H1 (cell line): ENCODE measurements around the gene SND1.

Experiments
- CBX5 ChIP-seq: fragments of 300-800, 300-1000 bp; sonication (generic); IDR thresholded peaks from 2 replicates; pipeline ENCODE4 v1.7.1; 2016; ENCODE audit warnings: antibody characterized with exemption, low read length, low read depth
- CREB1 ChIP-seq: IDR thresholded peaks from 2 replicates; pipeline ENCODE4 v1.6.1; 2012; ENCODE audit warnings: inconsistent platforms
- CTCF ChIP-seq, 3 experiments: IDR thresholded peaks; 1 replicate in 2 of 3; 2 replicates in 1 of 3; pipeline versions ENCODE4 v1.5.1 to v1.6.1; 2011; ENCODE audit warnings: low read length in 3 of 3, mild to moderate bottlenecking in 3 of 3, inconsistent platforms in 2 of 3, low read depth in 1 of 3, moderate library complexity in 1 of 3; ENCODE audit not compliant: insufficient read depth in 1 of 3; ENCODE audit errors: control extremely low read depth in 1 of 3
- EGR1 ChIP-seq: IDR thresholded peaks from 2 replicates; pipeline ENCODE4 v1.6.1; 2011; ENCODE audit warnings: low read depth, low read length, borderline replicate concordance
- EZH2 ChIP-seq: fragments of 200-600 bp; sonication (generic); IDR thresholded peaks from 2 replicates; pipeline ENCODE4 v1.7.1; 2012; ENCODE audit warnings: low read depth, mild to moderate bottlenecking, moderate library complexity, low read length, inconsistent platforms; ENCODE audit not compliant: severe bottlenecking
- KDM1A ChIP-seq: fragments of 200-600, 300-600 bp; sonication (generic); IDR thresholded peaks from 2 replicates; pipeline ENCODE4 v1.7.1; 2016; ENCODE audit warnings: mild to moderate bottlenecking, low read length, borderline replicate concordance
- POLR2A ChIP-seq, 2 experiments: IDR thresholded peaks; 1 replicate in 1 of 2; 2 replicates in 1 of 2; pipeline ENCODE4 v1.6.1; 2011; ENCODE audit warnings: low read depth in 2 of 2, low read length in 2 of 2, mild to moderate bottlenecking in 2 of 2; ENCODE audit errors: control extremely low read depth in 1 of 2
- POLR2AphosphoS5 ChIP-seq: IDR thresholded peaks from 2 replicates; pipeline ENCODE4 v1.6.1; 2011; ENCODE audit warnings: low read depth, low read length
- SRF ChIP-seq: IDR thresholded peaks from 2 replicates; pipeline ENCODE4 v1.6.1; 2011; ENCODE audit warnings: mild to moderate bottlenecking, low read depth, low read length, moderate library complexity
- SUZ12 ChIP-seq: fragments of 200-600 bp; sonication (generic); IDR thresholded peaks from 2 replicates; pipeline ENCODE4 v1.6.1; 2012; ENCODE audit warnings: mild to moderate bottlenecking, inconsistent platforms, low read length, moderate library complexity, mixed read lengths
- TAF1 ChIP-seq: IDR thresholded peaks from 2 replicates; pipeline ENCODE4 v1.6.1; 2011; ENCODE audit warnings: mild to moderate bottlenecking, low read depth, low read length
- USF2 ChIP-seq: IDR thresholded peaks from 2 replicates; pipeline ENCODE4 v1.6.1; 2011; ENCODE audit warnings: low read length, improper control_type of control experiment

DNA sequence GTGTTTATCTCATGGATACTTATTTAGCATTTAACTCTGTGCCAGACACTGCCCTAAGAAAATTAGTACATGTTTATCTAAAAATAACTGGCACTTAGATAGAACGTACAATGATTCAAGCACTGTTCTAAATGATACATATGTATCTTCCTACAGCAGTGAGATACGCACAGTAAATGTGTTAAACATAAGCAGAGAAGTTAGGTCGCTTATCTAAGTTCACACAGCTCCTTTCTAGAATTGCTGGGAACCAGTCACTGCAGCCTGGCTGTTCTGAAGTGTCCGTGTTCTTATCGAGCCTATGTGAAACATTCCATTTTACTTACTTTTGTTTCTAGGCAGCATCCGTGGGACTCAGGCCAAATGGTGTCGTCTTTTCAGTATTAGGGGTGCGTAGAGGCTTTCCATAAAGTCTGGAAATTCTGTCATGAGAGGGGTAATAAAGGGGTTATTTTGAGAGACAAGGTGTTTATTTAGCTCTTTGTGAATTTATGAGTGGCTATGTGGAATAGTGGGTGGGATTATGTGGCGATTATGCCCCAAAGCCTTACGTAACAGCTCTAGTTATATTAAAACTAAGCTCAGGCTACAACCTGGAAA is 186.9 kb downstream of the SND1 start:
- TF ChIP-seq USF2 (no peak), CTCF (IDR thresholded peaks at IDR 0.05; ENCODE audit: control extremely low read depth in 1 of 3, insufficient read depth in 1 of 3, low read depth in 1 of 3, low read length in 3 of 3) (no peak), POLR2AphosphoS5 (no peak), SRF (no peak), CREB1 (no peak), EZH2 (no peak), EGR1 (no peak), CBX5 (no peak), KDM1A (no peak), POLR2A (IDR thresholded peaks at IDR 0.05; ENCODE audit: control extremely low read depth in 1 of 2, low read depth in 2 of 2, low read length in 2 of 2) (no peak), TAF1 (no peak), SUZ12 (no peak)
